ENCODE results near the gene ASRGL1.
"Not testable (repeated sequence)": the region's sequence is repeated elsewhere in the genome, so short reads cannot be mapped to it uniquely, and the experiment has no call there.

The ASRGL1 gene

GRCh38 chr11:62352355-62353336, 15.4 kb downstream of the ASRGL1 start:
- no peak for DNase-seq

GRCh38 chr11:62353841-62354240, 16.6 kb downstream of the ASRGL1 start:
- no peak for DNase-seq

- DNase-seq: no peak
Measured at GRCh38 chr11:62358273-62358672, 21.0 kb downstream of the ASRGL1 start.

- DNase-seq: no peak
Measured at GRCh38 chr11:62359475-62359874, 22.2 kb downstream of the ASRGL1 start.

- DNase-seq: no peak
Measured at GRCh38 chr11:62360685-62361084, 23.4 kb downstream of the ASRGL1 start.

- not testable (repeated sequence) for DNase-seq
Measured at GRCh38 chr11:62368861-62369477, 31.7 kb downstream of the ASRGL1 start.

- DNase-seq: no peak
Measured at GRCh38 chr11:62370743-62371440, 33.6 kb downstream of the ASRGL1 start.

GRCh38 chr11:62372871-62373270, 35.6 kb downstream of the ASRGL1 start:
- DNase-seq: no peak

GRCh38 chr11:62373464-62374119, 36.3 kb downstream of the ASRGL1 start:
- DNase-seq: no peak

GRCh38 chr11:62374801-62375200, 37.6 kb downstream of the ASRGL1 start:
- DNase-seq: no peak

GRCh38 chr11:62378459-62379063, 41.3 kb downstream of the ASRGL1 start:
- DNase-seq: peak in 12 of 58 donors; percentile 16 to 77 (median 32)

GRCh38 chr11:62379586-62379985, 42.3 kb downstream of the ASRGL1 start:
- DNase-seq: peak in 35 of 58 donors; percentile 14 to 86 (median 61)

GRCh38 chr11:62380821-62381245, 43.6 kb downstream of the ASRGL1 start:
- peak in 25 of 58 donors; percentile 11 to 68 (median 30) for DNase-seq

GRCh38 chr11:62383822-62384221, 46.6 kb downstream of the ASRGL1 start:
- no peak for DNase-seq

- not testable (repeated sequence) for DNase-seq
Measured at GRCh38 chr11:62386083-62386482, 48.8 kb downstream of the ASRGL1 start.

- no peak for DNase-seq
Measured at GRCh38 chr11:62387381-62387780, 50.1 kb downstream of the ASRGL1 start.

- DNase-seq: no peak
Measured at GRCh38 chr11:62388999-62389398, 51.8 kb downstream of the ASRGL1 start.

- DNase-seq: no peak
Measured at GRCh38 chr11:62390237-62390636, 53.0 kb downstream of the ASRGL1 start.

- DNase-seq: no peak
Measured at GRCh38 chr11:62390722-62391121, 53.5 kb downstream of the ASRGL1 start.

GRCh38 chr11:62391642-62392425, 54.6 kb downstream of the ASRGL1 start:
- DNase-seq: no peak

All from anterior cingulate cortex (tissue), 58 donors.